Stimulated activated memory B cell treated with anti-CD40 and anti-IgM and Interleukin-4, amounts not matched to agents 10 μg/mL and 1 μg/mL and 100 μg/mL, for 72 hours (primary cell): ENCODE data around the gene GAPVD1.
"Not testable (repeated sequence)": the region's sequence is repeated elsewhere in the genome, so short reads cannot be mapped to it uniquely, and the experiment has no call there.

Source experiments
- ATAC-seq: fragments of 150-1000 bp; cut with Tn5 transposase; 2 replicates; pipeline ENCODE4 v1.10.0; 2021
- H3K27ac Mint-ChIP-seq: one replicate; pipeline ENCODE4 v1.8.0; 2022; ENCODE audit warnings: mild to moderate bottlenecking, mixed read lengths
- H3K27me3 Mint-ChIP-seq: one replicate; pipeline ENCODE4 v1.8.0; 2022; ENCODE audit warnings: mixed read lengths
- H3K36me3 Mint-ChIP-seq: one replicate; pipeline ENCODE4 v1.8.0; 2022; ENCODE audit warnings: mixed read lengths
- H3K4me1 Mint-ChIP-seq: one replicate; pipeline ENCODE4 v1.8.0; 2022; ENCODE audit warnings: mixed read lengths
- H3K4me3 Mint-ChIP-seq: one replicate; pipeline ENCODE4 v1.8.0; 2022; ENCODE audit warnings: mild to moderate bottlenecking, moderate library complexity, mixed read lengths
- H3K9me3 Mint-ChIP-seq: one replicate; pipeline ENCODE4 v1.8.0; 2022; ENCODE audit warnings: mixed read lengths

GAPVD1 gene

GRCh38 chr9:125269014-125269397 is 7.4 kb downstream of the GAPVD1 start:
- Mint-ChIP-seq H3K4me1 (peaks cover 42% of the 10 kb centered on the region), H3K27ac (peak overlapping the region; percentile 69), H3K27me3 (no peaks in the 10 kb centered on the region), H3K9me3 (no peaks in the 10 kb centered on the region), H3K4me3 (no peak overlapping the region), H3K36me3 (peaks cover 46% of the 10 kb centered on the region)
- no peak for ATAC-seq

- Mint-ChIP-seq H3K27me3 (no peaks in the 10 kb centered on the region), H3K36me3 (peaks cover 38% of the 10 kb centered on the region), H3K27ac (no peak overlapping the region), H3K4me3 (no peak overlapping the region), H3K9me3 (no peaks in the 10 kb centered on the region), H3K4me1 (peaks cover 28% of the 10 kb centered on the region)
- no peak for ATAC-seq
Observed at GRCh38 chr9:125271081-125271480, 9.5 kb downstream of the GAPVD1 start.

DNA sequence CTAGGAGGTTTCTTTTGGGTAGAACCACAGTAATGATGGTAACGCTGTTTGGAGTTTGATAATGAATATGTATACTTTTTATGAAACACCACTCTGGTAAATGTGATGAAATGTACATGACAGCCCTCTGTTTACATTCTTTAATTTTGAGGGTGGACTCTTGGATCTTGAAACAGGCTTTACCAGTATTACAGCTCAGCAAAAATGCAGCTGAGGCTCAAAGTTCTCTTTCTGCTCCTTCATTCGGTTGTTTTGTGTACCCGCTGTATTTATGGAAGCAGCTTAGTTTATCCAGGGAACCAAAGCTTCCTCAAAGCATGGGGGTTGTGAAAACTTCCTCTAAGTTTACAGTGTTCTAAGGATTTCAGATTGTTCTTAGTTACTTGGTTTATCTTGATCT is 11.1 kb downstream of the GAPVD1 start:
- Mint-ChIP-seq H3K27me3 (no peaks in the 10 kb centered on the region), H3K4me1 (peaks cover 23% of the 10 kb centered on the region), H3K27ac (no peak overlapping the region), H3K9me3 (no peaks in the 10 kb centered on the region), H3K36me3 (peaks cover 29% of the 10 kb centered on the region), H3K4me3 (no peak overlapping the region)
- no peak for ATAC-seq

DNA sequence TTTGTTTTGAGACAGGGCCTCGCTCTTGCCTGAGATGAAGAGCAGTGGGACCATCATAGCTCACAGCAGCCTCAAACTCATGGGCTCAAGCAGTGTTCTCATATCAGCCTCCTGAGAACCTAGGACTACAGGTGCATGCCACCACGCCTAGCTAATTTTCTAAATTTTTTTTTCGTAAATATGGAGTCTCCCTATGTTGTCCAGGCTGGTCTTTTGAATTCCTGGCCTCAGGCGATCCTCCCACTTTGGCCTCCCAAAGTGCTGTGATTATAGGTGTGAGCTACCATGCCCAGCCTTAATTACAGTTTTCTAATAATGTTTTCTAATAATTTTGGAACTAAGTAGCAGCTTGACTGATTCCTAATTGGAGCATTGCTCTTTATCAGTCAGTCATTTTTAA is 15.1 kb downstream of the GAPVD1 start:
- Mint-ChIP-seq H3K9me3 (no peaks in the 10 kb centered on the region), H3K27ac (no peak overlapping the region), H3K36me3 (peaks cover 10% of the 10 kb centered on the region), H3K4me1 (peaks cover 9% of the 10 kb centered on the region), H3K27me3 (no peaks in the 10 kb centered on the region), H3K4me3 (no peak overlapping the region)
- no peak for ATAC-seq

DNA sequence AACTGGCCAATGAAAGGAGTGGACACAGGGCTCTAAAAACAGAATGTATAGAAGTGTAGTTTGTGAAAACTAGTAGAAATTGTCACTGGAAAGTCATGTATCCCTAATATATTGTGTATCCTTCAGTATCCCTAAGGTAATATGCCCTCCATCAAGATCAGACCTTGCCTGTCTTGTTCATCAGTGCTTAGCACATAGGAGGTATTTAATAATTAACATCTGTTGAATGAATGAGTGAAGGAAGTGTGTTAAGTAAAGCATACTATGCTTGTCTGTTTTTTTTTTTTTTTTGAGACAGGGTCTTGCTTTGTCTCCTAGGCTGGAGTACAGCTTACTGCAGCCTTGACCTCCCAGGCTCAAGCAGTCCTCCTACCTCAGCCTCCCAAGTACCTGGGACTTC is 15.8 kb downstream of the GAPVD1 start:
- H3K4me1 Mint-ChIP-seq, result peaks cover 9% of the 10 kb centered on the region
- no peaks in the 10 kb centered on the region for H3K27me3 Mint-ChIP-seq
- ATAC-seq, result no peak
- H3K9me3 Mint-ChIP-seq, result no peaks in the 10 kb centered on the region
- H3K36me3 Mint-ChIP-seq, result peaks cover 10% of the 10 kb centered on the region
- no peak overlapping the region for H3K27ac Mint-ChIP-seq
- H3K4me3 Mint-ChIP-seq, result no peak overlapping the region

DNA sequence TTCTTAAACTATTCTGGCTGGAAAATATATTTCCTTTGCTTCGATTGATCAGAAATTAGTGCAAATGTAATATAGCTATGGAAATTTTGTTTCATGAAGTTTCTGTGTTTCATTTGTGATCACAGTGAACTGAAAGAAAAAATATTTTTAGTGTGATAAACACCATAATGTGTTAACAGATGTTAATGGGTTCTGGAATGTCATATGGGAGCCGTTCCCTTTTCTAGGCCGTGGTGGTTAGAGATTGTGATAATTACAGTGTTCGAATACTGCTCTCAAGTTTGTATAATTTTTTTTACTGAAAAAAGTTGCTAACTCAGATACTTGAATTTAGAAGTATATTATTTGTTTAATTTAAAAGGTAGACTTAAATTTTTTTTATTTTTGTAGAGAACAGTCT is 19.3 kb downstream of the GAPVD1 start:
- ATAC-seq, result no peak
- Mint-ChIP-seq H3K27ac (no peak overlapping the region), H3K4me3 (no peak overlapping the region), H3K9me3 (no peaks in the 10 kb centered on the region), H3K27me3 (no peaks in the 10 kb centered on the region), H3K4me1 (no peaks in the 10 kb centered on the region), H3K36me3 (no peaks in the 10 kb centered on the region)

DNA sequence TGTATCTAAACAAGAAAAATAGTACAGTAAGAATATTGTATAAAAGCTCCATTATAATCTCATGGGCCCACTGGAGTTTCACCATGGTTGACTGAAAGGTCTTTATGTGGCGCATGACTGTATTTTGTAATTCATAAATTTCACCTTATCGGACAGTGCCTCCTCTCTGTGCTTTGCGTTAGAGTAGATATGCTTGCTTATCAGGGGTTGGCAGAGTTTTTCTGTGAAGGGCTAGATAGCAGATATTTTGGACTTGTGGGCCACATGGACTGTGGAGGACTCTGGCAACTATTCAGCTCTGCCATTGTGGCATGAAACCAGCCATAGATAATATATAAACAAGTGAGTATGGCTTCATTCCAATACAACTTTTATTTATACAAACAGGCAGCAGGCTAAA is 23.2 kb downstream of the GAPVD1 start:
- H3K27ac Mint-ChIP-seq, result no peak overlapping the region
- no peak overlapping the region for H3K4me3 Mint-ChIP-seq
- H3K36me3 Mint-ChIP-seq, result no peaks in the 10 kb centered on the region
- H3K27me3 Mint-ChIP-seq, result no peaks in the 10 kb centered on the region
- no peak for ATAC-seq
- no peaks in the 10 kb centered on the region for H3K9me3 Mint-ChIP-seq
- H3K4me1 Mint-ChIP-seq, result no peaks in the 10 kb centered on the region

DNA sequence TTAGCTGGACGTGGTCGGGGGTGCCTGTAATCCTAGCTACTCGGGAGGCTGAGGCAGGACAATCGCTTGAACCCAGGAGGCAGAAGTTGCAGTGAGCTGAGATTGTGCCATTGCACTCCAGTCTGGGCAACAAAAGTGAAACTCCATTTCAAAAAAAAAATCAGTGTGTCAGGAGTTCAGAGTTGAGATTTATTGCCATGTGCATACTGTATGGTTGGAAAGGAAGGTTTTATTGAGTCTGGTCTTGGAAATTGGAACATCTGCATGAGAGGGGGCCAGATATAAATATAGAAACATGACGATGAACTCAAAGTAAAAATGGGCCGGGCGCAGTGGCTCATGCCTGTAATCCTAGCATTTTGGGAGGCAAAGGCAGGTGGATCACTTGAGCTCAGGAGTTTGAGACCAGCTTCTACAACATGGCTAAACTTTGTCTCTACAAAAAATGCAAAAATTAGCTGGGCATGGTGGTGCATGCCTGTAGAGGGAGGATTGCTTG is 25.4 kb downstream of the GAPVD1 start:
- not testable (repeated sequence) for H3K36me3 Mint-ChIP-seq, H3K4me3 Mint-ChIP-seq, H3K9me3 Mint-ChIP-seq, H3K4me1 Mint-ChIP-seq, ATAC-seq, H3K27me3 Mint-ChIP-seq, H3K27ac Mint-ChIP-seq

- no peaks in the 10 kb centered on the region for H3K27me3 Mint-ChIP-seq
- no peak for ATAC-seq
- no peak overlapping the region for H3K4me3 Mint-ChIP-seq
- peaks cover 9% of the 10 kb centered on the region for H3K4me1 Mint-ChIP-seq
- H3K9me3 Mint-ChIP-seq, result no peaks in the 10 kb centered on the region
- peaks cover 6% of the 10 kb centered on the region for H3K36me3 Mint-ChIP-seq
- no peak overlapping the region for H3K27ac Mint-ChIP-seq
Observed at GRCh38 chr9:125293134-125293533, 31.5 kb downstream of the GAPVD1 start.

- peaks cover 6% of the 10 kb centered on the region for H3K36me3 Mint-ChIP-seq
- no peaks in the 10 kb centered on the region for H3K9me3 Mint-ChIP-seq
- no peak overlapping the region for H3K27ac Mint-ChIP-seq
- no peak for ATAC-seq
- no peaks in the 10 kb centered on the region for H3K27me3 Mint-ChIP-seq
- no peak overlapping the region for H3K4me3 Mint-ChIP-seq
- H3K4me1 Mint-ChIP-seq, result peaks cover 9% of the 10 kb centered on the region
Observed at GRCh38 chr9:125295657-125296056, 34.0 kb downstream of the GAPVD1 start.

DNA sequence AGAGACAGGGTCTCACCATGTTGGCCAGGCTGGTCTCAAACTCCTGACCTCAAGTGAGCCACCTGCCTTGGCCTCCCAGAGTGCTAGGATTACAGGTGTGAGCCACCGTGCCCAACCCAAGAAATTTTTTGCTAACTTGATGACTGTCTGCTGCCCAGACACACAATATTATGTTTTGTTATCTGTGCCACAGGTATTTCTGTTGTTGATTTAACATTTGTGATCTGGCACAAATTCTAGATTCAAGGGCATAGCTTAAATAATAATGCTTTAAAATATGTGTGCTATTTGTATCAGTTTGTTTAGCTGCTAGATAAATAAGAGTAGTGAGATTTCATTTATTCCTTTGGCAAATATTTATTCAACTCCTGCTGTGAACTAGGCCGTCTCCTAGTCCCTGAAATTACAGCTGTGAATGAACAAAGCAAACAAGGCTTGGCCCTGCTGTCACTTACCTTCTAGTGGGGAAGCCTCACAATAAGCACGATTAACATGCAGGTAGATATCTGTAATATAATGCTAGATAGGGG is 35.3 kb downstream of the GAPVD1 start:
- ATAC-seq, result no peak
- no peak overlapping the region for H3K27ac Mint-ChIP-seq
- H3K9me3 Mint-ChIP-seq, result no peaks in the 10 kb centered on the region
- no peak overlapping the region for H3K4me3 Mint-ChIP-seq
- H3K36me3 Mint-ChIP-seq, result peaks cover 15% of the 10 kb centered on the region
- no peaks in the 10 kb centered on the region for H3K27me3 Mint-ChIP-seq
- peaks cover 9% of the 10 kb centered on the region for H3K4me1 Mint-ChIP-seq

DNA sequence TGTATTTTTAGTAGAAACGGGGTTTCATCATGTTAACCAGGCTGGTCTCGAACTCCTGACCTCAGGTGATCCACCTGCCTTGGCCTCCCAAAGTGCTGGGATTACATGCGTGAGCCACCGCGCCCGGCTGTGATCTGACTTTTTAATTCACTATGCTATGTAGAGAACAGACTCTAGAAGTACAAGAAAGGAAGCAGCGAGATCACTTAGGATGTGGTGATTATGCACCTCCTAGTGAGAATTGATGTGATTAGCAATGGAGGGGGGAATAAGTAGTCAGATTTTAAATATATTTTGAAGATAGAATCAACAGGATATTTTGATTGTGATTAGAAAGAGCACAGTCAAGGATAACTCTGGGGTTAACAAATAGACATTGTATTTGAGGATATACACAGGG is 36.3 kb downstream of the GAPVD1 start:
- ATAC-seq, result no peak
- Mint-ChIP-seq H3K36me3 (peaks cover 22% of the 10 kb centered on the region), H3K27me3 (no peaks in the 10 kb centered on the region), H3K4me1 (peaks cover 9% of the 10 kb centered on the region), H3K4me3 (no peak overlapping the region), H3K9me3 (no peaks in the 10 kb centered on the region), H3K27ac (no peak overlapping the region)

DNA sequence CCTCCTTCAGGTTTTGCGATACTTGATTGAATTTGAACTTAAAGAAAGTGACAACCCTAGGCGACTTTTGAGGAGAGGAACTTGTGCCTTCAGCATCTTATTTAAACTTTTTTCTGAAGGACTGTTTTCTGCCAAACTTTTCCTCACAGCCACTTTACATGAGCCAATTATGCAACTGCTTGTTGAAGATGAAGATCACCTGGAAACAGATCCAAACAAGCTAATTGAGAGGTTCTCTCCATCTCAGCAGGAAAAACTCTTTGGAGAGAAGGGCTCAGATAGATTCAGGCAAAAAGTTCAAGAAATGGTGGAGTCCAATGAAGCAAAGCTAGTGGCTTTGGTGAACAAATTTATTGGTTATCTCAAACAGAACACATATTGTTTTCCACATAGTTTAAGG is 40.6 kb downstream of the GAPVD1 start:
- no peaks in the 10 kb centered on the region for H3K9me3 Mint-ChIP-seq
- H3K4me3 Mint-ChIP-seq, result no peak overlapping the region
- H3K27me3 Mint-ChIP-seq, result no peaks in the 10 kb centered on the region
- H3K4me1 Mint-ChIP-seq, result peaks cover 4% of the 10 kb centered on the region
- no peak for ATAC-seq
- H3K27ac Mint-ChIP-seq, result no peak overlapping the region
- H3K36me3 Mint-ChIP-seq, result peaks cover 35% of the 10 kb centered on the region

- Mint-ChIP-seq H3K36me3 (peaks cover 43% of the 10 kb centered on the region), H3K9me3 (no peaks in the 10 kb centered on the region), H3K4me3 (no peak overlapping the region), H3K27ac (no peak overlapping the region), H3K4me1 (no peaks in the 10 kb centered on the region), H3K27me3 (no peaks in the 10 kb centered on the region)
- ATAC-seq, result no peak
Observed at GRCh38 chr9:125304273-125304672, 42.6 kb downstream of the GAPVD1 start.

DNA sequence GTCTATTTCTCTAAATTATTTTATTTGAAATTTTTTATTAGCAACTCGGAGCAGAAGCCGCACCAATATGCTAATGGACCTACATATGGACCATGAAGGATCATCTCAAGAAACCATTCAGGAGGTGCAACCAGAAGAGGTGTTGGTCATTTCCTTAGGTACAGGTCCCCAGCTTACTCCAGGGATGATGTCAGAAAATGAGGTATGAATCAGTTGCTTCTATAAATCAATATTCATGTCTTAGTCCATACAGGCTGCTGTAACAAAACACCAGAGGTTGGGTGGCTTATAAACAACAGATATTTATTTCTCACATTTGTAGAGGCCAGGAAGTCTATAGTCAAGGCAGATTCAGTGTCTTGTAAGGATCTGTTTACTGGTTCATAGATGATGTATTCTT is 50.8 kb downstream of the GAPVD1 start:
- no peak for ATAC-seq

GRCh38 chr9:125316359-125316758 is 54.7 kb downstream of the GAPVD1 start:
- not testable (repeated sequence) for H3K9me3 Mint-ChIP-seq, ATAC-seq, H3K4me3 Mint-ChIP-seq, H3K27me3 Mint-ChIP-seq, H3K4me1 Mint-ChIP-seq, H3K27ac Mint-ChIP-seq
- peaks cover 75% of the 10 kb centered on the region for H3K36me3 Mint-ChIP-seq

More for the DNA sequence above, 50.8 kb downstream of the GAPVD1 start:
- H3K4me1 Mint-ChIP-seq, result no peaks in the 10 kb centered on the region
- no peaks in the 10 kb centered on the region for H3K27me3 Mint-ChIP-seq
- no peak overlapping the region for H3K27ac Mint-ChIP-seq
- H3K36me3 Mint-ChIP-seq, result peaks cover 65% of the 10 kb centered on the region
- H3K9me3 Mint-ChIP-seq, result no peaks in the 10 kb centered on the region
- no peak overlapping the region for H3K4me3 Mint-ChIP-seq

- H3K27me3 Mint-ChIP-seq, result no peaks in the 10 kb centered on the region
- no peaks in the 10 kb centered on the region for H3K4me1 Mint-ChIP-seq
- peaks cover 3% of the 10 kb centered on the region for H3K9me3 Mint-ChIP-seq
- H3K27ac Mint-ChIP-seq, result no peak overlapping the region
- H3K36me3 Mint-ChIP-seq, result peaks cover 70% of the 10 kb centered on the region
- no peak for ATAC-seq
- H3K4me3 Mint-ChIP-seq, result no peak overlapping the region
Observed at GRCh38 chr9:125317704-125318103, 56.1 kb downstream of the GAPVD1 start.
